Memory B cell (primary cell): ENCODE measurements around the gene ISCA2.

Source experiments
- ATAC-seq: fragments of 150-1000 bp; cut with Tn5 transposase; 2 replicates; pipeline ENCODE4 v1.10.0; 2021; ENCODE audit warnings: low read depth, mild to moderate bottlenecking, moderate library complexity
- DNase-seq, 2 donors: peaks; one replicate each; pipeline ENCODE4 v3.0.0; 2022; ENCODE audit warnings: low spot score in 2 of 2
- H3K27ac Mint-ChIP-seq: one replicate; pipeline ENCODE4 v1.8.0; 2022; ENCODE audit warnings: mild to moderate bottlenecking, moderate library complexity, mixed read lengths
- H3K27me3 Mint-ChIP-seq: one replicate; pipeline ENCODE4 v1.8.0; 2022; ENCODE audit warnings: mixed read lengths
- H3K36me3 Mint-ChIP-seq: one replicate; pipeline ENCODE4 v1.8.0; 2022; ENCODE audit warnings: mild to moderate bottlenecking, mixed read lengths
- H3K4me1 Mint-ChIP-seq: one replicate; pipeline ENCODE4 v1.8.0; 2022; ENCODE audit warnings: mixed read lengths
- H3K4me3 Mint-ChIP-seq: one replicate; pipeline ENCODE4 v1.8.0; 2022; ENCODE audit warnings: mild to moderate bottlenecking, moderate library complexity, mixed read lengths
- H3K9me3 Mint-ChIP-seq: one replicate; pipeline ENCODE4 v1.8.0; 2022; ENCODE audit warnings: mixed read lengths

The ISCA2 gene

GRCh38 chr14:74472601-74473000, 21.0 kb upstream of the ISCA2 start:
- no peak for ATAC-seq
- peaks cover 6% of the 10 kb centered on the region for H3K4me1 Mint-ChIP-seq
- H3K4me3 Mint-ChIP-seq, result no peak overlapping the region
- H3K27ac Mint-ChIP-seq, result no peak overlapping the region
- no peaks in the 10 kb centered on the region for H3K27me3 Mint-ChIP-seq
- no peak for DNase-seq
- H3K9me3 Mint-ChIP-seq, result peaks cover 3% of the 10 kb centered on the region
- peaks cover 28% of the 10 kb centered on the region for H3K36me3 Mint-ChIP-seq

GRCh38 chr14:74474376-74474775, 19.2 kb upstream of the ISCA2 start:
- peaks cover 3% of the 10 kb centered on the region for H3K9me3 Mint-ChIP-seq
- no peak for ATAC-seq
- H3K27me3 Mint-ChIP-seq, result no peaks in the 10 kb centered on the region
- peaks cover 27% of the 10 kb centered on the region for H3K36me3 Mint-ChIP-seq
- DNase-seq, result no peak
- H3K4me1 Mint-ChIP-seq, result peaks cover 6% of the 10 kb centered on the region
- H3K4me3 Mint-ChIP-seq, result no peak overlapping the region
- H3K27ac Mint-ChIP-seq, result no peak overlapping the region

DNA sequence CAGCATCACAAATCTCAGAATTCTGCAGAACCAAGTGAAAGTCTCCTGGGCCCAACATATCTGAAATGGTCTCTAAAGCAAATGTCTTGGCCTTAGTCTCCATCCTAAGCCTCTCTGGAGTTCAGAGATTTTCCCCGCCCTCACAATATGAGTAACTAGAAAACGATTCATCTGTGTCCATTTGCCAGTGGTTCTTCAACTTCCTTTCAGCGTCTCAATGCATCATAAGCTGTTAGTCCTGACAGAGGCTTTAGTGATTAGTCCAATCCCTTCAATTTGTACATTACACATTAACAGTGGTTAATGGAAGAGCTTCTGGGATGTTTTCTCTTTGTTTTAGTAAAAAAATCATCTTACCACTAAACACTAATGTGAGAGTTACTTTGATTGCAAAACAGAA, 17.9 kb upstream of the ISCA2 start:
- Mint-ChIP-seq H3K9me3 (peaks cover 3% of the 10 kb centered on the region), H3K27me3 (no peaks in the 10 kb centered on the region), H3K4me3 (no peak overlapping the region), H3K27ac (no peak overlapping the region), H3K4me1 (peaks cover 6% of the 10 kb centered on the region), H3K36me3 (peaks cover 31% of the 10 kb centered on the region)
- ATAC-seq, result no peak
- no peak for DNase-seq

- peaks cover 3% of the 10 kb centered on the region for H3K9me3 Mint-ChIP-seq
- H3K4me3 Mint-ChIP-seq, result no peak overlapping the region
- peaks cover 6% of the 10 kb centered on the region for H3K4me1 Mint-ChIP-seq
- no peaks in the 10 kb centered on the region for H3K27me3 Mint-ChIP-seq
- no peak for DNase-seq
- ATAC-seq, result no peak
- H3K36me3 Mint-ChIP-seq, result peaks cover 33% of the 10 kb centered on the region
- no peak overlapping the region for H3K27ac Mint-ChIP-seq
These were observed 17.5 kb upstream of the ISCA2 start for GRCh38 chr14:74476107-74476506.

GRCh38 chr14:74476607-74477006, 17.0 kb upstream of the ISCA2 start:
- peaks cover 36% of the 10 kb centered on the region for H3K36me3 Mint-ChIP-seq
- H3K4me3 Mint-ChIP-seq, result no peak overlapping the region
- peaks cover 6% of the 10 kb centered on the region for H3K4me1 Mint-ChIP-seq
- H3K27me3 Mint-ChIP-seq, result no peaks in the 10 kb centered on the region
- peaks cover 3% of the 10 kb centered on the region for H3K9me3 Mint-ChIP-seq
- DNase-seq (no peak), ATAC-seq (no peak)
- H3K27ac Mint-ChIP-seq, result no peak overlapping the region

- no peak for DNase-seq
- Mint-ChIP-seq H3K4me1 (no peaks in the 10 kb centered on the region), H3K9me3 (no peaks in the 10 kb centered on the region), H3K27me3 (no peaks in the 10 kb centered on the region), H3K36me3 (peaks cover 36% of the 10 kb centered on the region), H3K4me3 (no peak overlapping the region), H3K27ac (no peak overlapping the region)
- ATAC-seq, result no peak
These were observed 14.4 kb upstream of the ISCA2 start for GRCh38 chr14:74478996-74479635.

GRCh38 chr14:74480046-74480445, 13.5 kb upstream of the ISCA2 start:
- H3K4me3 Mint-ChIP-seq, result no peak overlapping the region
- H3K27me3 Mint-ChIP-seq, result no peaks in the 10 kb centered on the region
- no peaks in the 10 kb centered on the region for H3K4me1 Mint-ChIP-seq
- no peaks in the 10 kb centered on the region for H3K9me3 Mint-ChIP-seq
- DNase-seq (no peak), ATAC-seq (no peak)
- peaks cover 37% of the 10 kb centered on the region for H3K36me3 Mint-ChIP-seq
- H3K27ac Mint-ChIP-seq, result no peak overlapping the region

DNA sequence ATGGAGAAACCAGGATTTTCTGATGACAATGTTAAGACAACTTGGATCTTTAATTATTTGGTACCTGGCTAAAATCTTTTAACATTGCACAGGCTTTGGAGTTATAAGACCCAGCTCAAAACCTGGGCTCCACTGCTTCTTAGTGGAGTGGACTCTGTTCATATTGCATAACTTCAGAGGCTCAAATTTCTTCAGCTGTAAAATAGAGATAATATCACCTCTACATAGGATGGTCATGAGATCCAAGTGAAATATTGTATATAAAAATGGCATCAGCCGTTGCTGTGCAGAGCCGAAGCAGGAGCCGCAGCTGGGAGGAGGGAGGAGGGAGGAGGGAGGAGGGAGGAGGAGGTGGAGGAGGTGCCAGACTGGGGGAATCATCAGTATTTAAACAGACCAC, 11.0 kb upstream of the ISCA2 start:
- no peak overlapping the region for H3K27ac Mint-ChIP-seq
- H3K27me3 Mint-ChIP-seq, result no peaks in the 10 kb centered on the region
- ATAC-seq (no peak), DNase-seq (no peak)
- H3K4me3 Mint-ChIP-seq, result no peak overlapping the region
- H3K4me1 Mint-ChIP-seq, result no peaks in the 10 kb centered on the region
- H3K36me3 Mint-ChIP-seq, result peaks cover 29% of the 10 kb centered on the region
- H3K9me3 Mint-ChIP-seq, result no peaks in the 10 kb centered on the region

- Mint-ChIP-seq H3K27me3 (no peaks in the 10 kb centered on the region), H3K4me1 (peaks cover 2% of the 10 kb centered on the region), H3K36me3 (peaks cover 29% of the 10 kb centered on the region), H3K27ac (no peak overlapping the region), H3K4me3 (no peak overlapping the region), H3K9me3 (no peaks in the 10 kb centered on the region)
- no peak for ATAC-seq
- no peak for DNase-seq
These were observed 10.2 kb upstream of the ISCA2 start for GRCh38 chr14:74483321-74483720.

- Mint-ChIP-seq H3K4me3 (no peak overlapping the region), H3K36me3 (peaks cover 23% of the 10 kb centered on the region), H3K27me3 (no peaks in the 10 kb centered on the region), H3K27ac (no peak overlapping the region), H3K9me3 (no peaks in the 10 kb centered on the region), H3K4me1 (peaks cover 10% of the 10 kb centered on the region)
- no peak for ATAC-seq
- no peak for DNase-seq
These were observed 7.4 kb upstream of the ISCA2 start for GRCh38 chr14:74486164-74486563.

DNA sequence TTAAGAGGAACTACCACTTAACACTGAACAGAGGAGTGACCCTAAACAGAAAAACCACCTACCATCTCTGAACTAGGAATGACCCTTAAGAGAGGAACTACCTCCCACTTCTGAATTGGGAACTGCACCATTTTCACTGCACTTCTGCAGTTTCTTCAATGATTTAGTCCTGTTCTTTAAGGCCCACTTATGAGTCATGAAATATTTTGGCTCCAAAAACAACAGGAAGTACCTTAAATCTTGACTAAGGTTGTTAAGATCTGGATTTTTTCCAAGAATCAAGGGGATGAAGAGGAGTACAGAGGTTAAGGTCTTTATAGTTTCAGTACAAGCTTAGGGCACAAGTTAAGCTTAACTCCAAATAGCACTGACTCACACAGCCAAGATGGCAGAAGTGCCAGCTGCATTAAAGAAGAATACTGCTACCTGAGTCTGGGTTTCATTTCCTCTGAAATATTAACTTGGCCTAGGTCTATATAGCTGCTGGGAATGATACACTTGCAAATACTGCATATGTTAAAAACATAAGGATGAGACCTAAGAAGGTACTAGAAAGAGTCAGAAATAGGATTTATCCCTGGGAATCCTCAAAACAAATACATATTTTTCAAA, 4.7 kb upstream of the ISCA2 start:
- Mint-ChIP-seq H3K4me3 (no peak overlapping the region), H3K36me3 (peaks cover 10% of the 10 kb centered on the region), H3K27ac (peak overlapping the region; percentile 50), H3K27me3 (no peaks in the 10 kb centered on the region), H3K4me1 (peaks cover 10% of the 10 kb centered on the region), H3K9me3 (no peaks in the 10 kb centered on the region)
- ATAC-seq, result no peak
- no peak for DNase-seq

DNA sequence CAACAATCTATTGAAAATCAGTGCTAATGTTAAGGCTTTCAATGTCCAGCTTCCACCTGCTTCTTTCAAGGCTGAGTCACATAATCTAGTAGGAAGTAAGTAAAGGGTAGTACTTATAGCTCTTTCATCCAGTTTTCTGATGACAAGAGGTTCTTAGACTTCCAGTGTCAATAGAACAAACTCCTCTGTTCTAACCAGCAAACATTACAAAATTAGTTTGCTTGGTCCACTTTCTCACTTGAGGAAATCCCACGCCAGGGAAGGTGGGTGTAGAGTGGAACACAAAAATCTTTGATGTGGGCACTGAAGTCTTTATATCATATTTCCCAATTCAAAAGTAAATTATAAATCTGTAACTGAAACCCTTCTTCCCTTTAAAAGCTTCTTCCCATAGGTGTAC, 3.1 kb upstream of the ISCA2 start:
- H3K9me3 Mint-ChIP-seq, result no peaks in the 10 kb centered on the region

DNA sequence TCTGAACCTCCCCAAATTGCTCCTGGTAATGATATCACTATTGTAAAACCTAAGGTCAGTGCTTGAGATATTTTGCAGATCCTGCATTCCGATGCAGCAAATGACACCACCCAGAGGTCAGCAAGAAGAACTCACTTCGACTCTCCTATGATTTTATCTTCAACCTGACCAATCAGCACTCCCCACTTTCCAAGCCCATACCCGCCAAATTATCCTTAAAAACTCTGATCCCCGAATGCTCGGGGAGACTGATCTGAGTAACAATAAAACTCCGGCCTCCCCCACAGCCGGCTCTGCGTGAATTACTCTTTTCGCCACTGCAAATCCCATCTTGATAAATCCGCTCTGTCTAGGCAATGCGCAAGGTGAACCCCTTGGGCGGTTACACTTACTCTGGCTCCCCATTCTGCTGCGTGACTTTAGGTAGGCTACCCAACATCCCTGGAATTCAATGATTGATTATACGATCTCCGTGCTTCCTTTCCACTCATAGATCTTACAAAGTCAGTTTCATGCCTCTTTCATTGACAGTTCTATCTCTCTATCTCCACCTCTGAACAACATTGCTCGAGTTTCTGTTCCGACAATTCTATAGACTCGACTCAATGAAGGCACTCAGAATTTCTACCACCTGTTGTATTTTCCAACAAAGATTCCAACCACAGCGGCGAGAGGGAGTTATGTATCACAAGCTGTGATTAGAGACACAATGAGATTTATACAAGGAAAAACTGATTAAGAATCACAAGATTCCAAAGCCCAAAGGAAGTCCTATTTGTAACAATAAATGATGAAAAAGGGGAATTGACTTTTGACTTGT, 1.4 kb upstream of the ISCA2 start:
- Mint-ChIP-seq H3K27ac (no peak overlapping the region), H3K36me3 (peaks cover 2% of the 10 kb centered on the region), H3K4me1 (peaks cover 22% of the 10 kb centered on the region), H3K27me3 (no peaks in the 10 kb centered on the region), H3K4me3 (no peak overlapping the region), H3K9me3 (no peaks in the 10 kb centered on the region)
- ATAC-seq (no peak), DNase-seq (no peak)

More for the DNA sequence above, 3.1 kb upstream of the ISCA2 start:
- Mint-ChIP-seq H3K4me3 (no peak overlapping the region), H3K4me1 (peaks cover 22% of the 10 kb centered on the region), H3K27ac (no peak overlapping the region), H3K36me3 (peaks cover 2% of the 10 kb centered on the region), H3K27me3 (no peaks in the 10 kb centered on the region)
- DNase-seq (no peak), ATAC-seq (no peak)

- DNase-seq (no peak), ATAC-seq (no peak)
- H3K27me3 Mint-ChIP-seq, result no peaks in the 10 kb centered on the region
- peaks cover 22% of the 10 kb centered on the region for H3K4me1 Mint-ChIP-seq
- no peak within 1 kb of the TSS for H3K27ac Mint-ChIP-seq
- no peaks in the 10 kb centered on the region for H3K9me3 Mint-ChIP-seq
- no peak within 1 kb of the TSS for H3K4me3 Mint-ChIP-seq
- H3K36me3 Mint-ChIP-seq, result peaks cover 2% of the 10 kb centered on the region
These were observed 706 bp upstream of the ISCA2 start, which contains the start of gene NPC2 for GRCh38 chr14:74492776-74493342. NPC2 (minus strand) TSS chr14:74493305; CDS start chr14:74493274, 31 bp downstream.
